ENCODE measurements around the gene CLK2.
"Not testable (repeated sequence)": the region's sequence is repeated elsewhere in the genome, so short reads cannot be mapped to it uniquely, and the experiment has no call there.

CLK2 gene

GRCh38 chr1:155244368-155245162, 28.7 kb downstream of the CLK2 start:
- no peaks in the 10 kb centered on the region for H3K27me3 ChIP-seq (ENCODE audit: control insufficient read depth, insufficient read depth, low read length, poor library complexity, severe bottlenecking)
- peak overlapping the region; percentile 38 for H3K4me3 ChIP-seq (ENCODE audit: insufficient read depth, low read depth, low read length)
- WGBS, 2 experiments, result 0 to 1% methylated on average over 51 of the region's 53 CpGs
- H3K9me3 ChIP-seq (ENCODE audit: control insufficient read depth, low read length), result no peaks in the 10 kb centered on the region
- peak overlapping the region; percentile 90 for H3K27ac ChIP-seq (ENCODE audit: insufficient read depth, low read depth, low read length, poor library complexity, severe bottlenecking)
- H3K4me1 ChIP-seq (ENCODE audit: control insufficient read depth, insufficient read depth, low read length), result no peaks in the 10 kb centered on the region
- peaks cover 14% of the 10 kb centered on the region for H3K36me3 ChIP-seq (ENCODE audit: control insufficient read depth, insufficient read depth, low read length)

- Histone ChIP-seq H3K27ac (ENCODE audit: insufficient read depth, low read depth, low read length, poor library complexity, severe bottlenecking) (no peak overlapping the region), H3K4me1 (ENCODE audit: control insufficient read depth, insufficient read depth, low read length) (no peaks in the 10 kb centered on the region), H3K27me3 (ENCODE audit: control insufficient read depth, insufficient read depth, low read length, poor library complexity, severe bottlenecking) (no peaks in the 10 kb centered on the region), H3K36me3 (ENCODE audit: control insufficient read depth, insufficient read depth, low read length) (peaks cover 8% of the 10 kb centered on the region), H3K4me3 (ENCODE audit: insufficient read depth, low read depth, low read length) (no peak overlapping the region), H3K9me3 (ENCODE audit: control insufficient read depth, low read length) (no peaks in the 10 kb centered on the region)
- 83 to 93% methylated on average over 3 of the region's 3 CpGs for WGBS, 2 experiments
These were observed 30.4 kb downstream of the CLK2 start for GRCh38 chr1:155242805-155243358.

GRCh38 chr1:155241841-155242264, 31.5 kb downstream of the CLK2 start:
- WGBS, 2 experiments, result 91 to 96% methylated on average over 4 of the region's 4 CpGs
- H3K36me3 ChIP-seq (ENCODE audit: control insufficient read depth, insufficient read depth, low read length), result peaks cover 5% of the 10 kb centered on the region
- H3K4me3 ChIP-seq (ENCODE audit: insufficient read depth, low read depth, low read length), result no peak overlapping the region
- H3K4me1 ChIP-seq (ENCODE audit: control insufficient read depth, insufficient read depth, low read length), result no peaks in the 10 kb centered on the region
- no peaks in the 10 kb centered on the region for H3K9me3 ChIP-seq (ENCODE audit: control insufficient read depth, low read length)
- H3K27me3 ChIP-seq (ENCODE audit: control insufficient read depth, insufficient read depth, low read length, poor library complexity, severe bottlenecking), result no peaks in the 10 kb centered on the region
- no peak overlapping the region for H3K27ac ChIP-seq (ENCODE audit: insufficient read depth, low read depth, low read length, poor library complexity, severe bottlenecking)

- H3K4me3 ChIP-seq (ENCODE audit: insufficient read depth, low read depth, low read length), result peak overlapping the region; percentile 39
- no peaks in the 10 kb centered on the region for H3K27me3 ChIP-seq (ENCODE audit: control insufficient read depth, insufficient read depth, low read length, poor library complexity, severe bottlenecking)
- 23 to 24% methylated on average over 4 of the region's 4 CpGs for WGBS, 2 experiments
- no peaks in the 10 kb centered on the region for H3K4me1 ChIP-seq (ENCODE audit: control insufficient read depth, insufficient read depth, low read length)
- H3K36me3 ChIP-seq (ENCODE audit: control insufficient read depth, insufficient read depth, low read length), result peaks cover 5% of the 10 kb centered on the region
- no peak overlapping the region for H3K27ac ChIP-seq (ENCODE audit: insufficient read depth, low read depth, low read length, poor library complexity, severe bottlenecking)
- H3K9me3 ChIP-seq (ENCODE audit: control insufficient read depth, low read length), result no peaks in the 10 kb centered on the region
These were observed 32.1 kb downstream of the CLK2 start for GRCh38 chr1:155241069-155241679.

- Histone ChIP-seq H3K4me3 (ENCODE audit: insufficient read depth, low read depth, low read length) (no peak overlapping the region), H3K9me3 (ENCODE audit: control insufficient read depth, low read length) (no peaks in the 10 kb centered on the region), H3K27me3 (ENCODE audit: control insufficient read depth, insufficient read depth, low read length, poor library complexity, severe bottlenecking) (no peaks in the 10 kb centered on the region), H3K27ac (ENCODE audit: insufficient read depth, low read depth, low read length, poor library complexity, severe bottlenecking) (no peak overlapping the region), H3K36me3 (ENCODE audit: control insufficient read depth, insufficient read depth, low read length) (peaks cover 5% of the 10 kb centered on the region), H3K4me1 (ENCODE audit: control insufficient read depth, insufficient read depth, low read length) (no peaks in the 10 kb centered on the region)
- 95 to 97% methylated on average over 4 to 5 of the region's 5 CpGs for WGBS, 2 experiments
These were observed 36.9 kb downstream of the CLK2 start for GRCh38 chr1:155236451-155236850.

- not testable (repeated sequence) for H3K4me1 ChIP-seq (ENCODE audit: control insufficient read depth, insufficient read depth, low read length); H3K27me3 ChIP-seq (ENCODE audit: control insufficient read depth, insufficient read depth, low read length, poor library complexity, severe bottlenecking); H3K9me3 ChIP-seq (ENCODE audit: control insufficient read depth, low read length); H3K36me3 ChIP-seq (ENCODE audit: control insufficient read depth, insufficient read depth, low read length); H3K27ac ChIP-seq (ENCODE audit: insufficient read depth, low read depth, low read length, poor library complexity, severe bottlenecking); H3K4me3 ChIP-seq (ENCODE audit: insufficient read depth, low read depth, low read length)
- 94 to 96% methylated on average over 5 of the region's 9 CpGs for WGBS, 2 experiments
These were observed 37.9 kb downstream of the CLK2 start for GRCh38 chr1:155235375-155235774.

GRCh38 chr1:155233502-155233901, 39.8 kb downstream of the CLK2 start:
- H3K36me3 ChIP-seq (ENCODE audit: control insufficient read depth, insufficient read depth, low read length); H3K9me3 ChIP-seq (ENCODE audit: control insufficient read depth, low read length); H3K27ac ChIP-seq (ENCODE audit: insufficient read depth, low read depth, low read length, poor library complexity, severe bottlenecking); H3K4me3 ChIP-seq (ENCODE audit: insufficient read depth, low read depth, low read length); H3K27me3 ChIP-seq (ENCODE audit: control insufficient read depth, insufficient read depth, low read length, poor library complexity, severe bottlenecking); H3K4me1 ChIP-seq (ENCODE audit: control insufficient read depth, insufficient read depth, low read length): not testable (repeated sequence)
- WGBS, 2 experiments, result 93 to 98% methylated on average over 1 of the region's 5 CpGs

- not testable (repeated sequence) for H3K4me3 ChIP-seq (ENCODE audit: insufficient read depth, low read depth, low read length); H3K36me3 ChIP-seq (ENCODE audit: control insufficient read depth, insufficient read depth, low read length); H3K4me1 ChIP-seq (ENCODE audit: control insufficient read depth, insufficient read depth, low read length); H3K27ac ChIP-seq (ENCODE audit: insufficient read depth, low read depth, low read length, poor library complexity, severe bottlenecking); H3K9me3 ChIP-seq (ENCODE audit: control insufficient read depth, low read length); H3K27me3 ChIP-seq (ENCODE audit: control insufficient read depth, insufficient read depth, low read length, poor library complexity, severe bottlenecking)
- WGBS, 2 experiments, result 91 to 93% methylated on average over 13 of the region's 13 CpGs
These were observed 41.0 kb downstream of the CLK2 start for GRCh38 chr1:155232001-155232978.

- not testable (repeated sequence) for H3K9me3 ChIP-seq (ENCODE audit: control insufficient read depth, low read length); H3K27me3 ChIP-seq (ENCODE audit: control insufficient read depth, insufficient read depth, low read length, poor library complexity, severe bottlenecking); H3K4me1 ChIP-seq (ENCODE audit: control insufficient read depth, insufficient read depth, low read length); H3K4me3 ChIP-seq (ENCODE audit: insufficient read depth, low read depth, low read length); H3K27ac ChIP-seq (ENCODE audit: insufficient read depth, low read depth, low read length, poor library complexity, severe bottlenecking); H3K36me3 ChIP-seq (ENCODE audit: control insufficient read depth, insufficient read depth, low read length)
- WGBS, 2 experiments, result 85 to 86% methylated on average over 3 of the region's 3 CpGs
These were observed 42.0 kb downstream of the CLK2 start for GRCh38 chr1:155231302-155231701.

- Histone ChIP-seq H3K4me1 (ENCODE audit: control insufficient read depth, insufficient read depth, low read length) (peaks cover 15% of the 10 kb centered on the region), H3K36me3 (ENCODE audit: control insufficient read depth, insufficient read depth, low read length) (no peaks in the 10 kb centered on the region), H3K27ac (ENCODE audit: insufficient read depth, low read depth, low read length, poor library complexity, severe bottlenecking) (peak overlapping the region; percentile 74), H3K27me3 (ENCODE audit: control insufficient read depth, insufficient read depth, low read length, poor library complexity, severe bottlenecking) (peaks cover 4% of the 10 kb centered on the region), H3K9me3 (ENCODE audit: control insufficient read depth, low read length) (no peaks in the 10 kb centered on the region), H3K4me3 (ENCODE audit: insufficient read depth, low read depth, low read length) (peak overlapping the region; percentile 92)
- 78 to 85% methylated on average over 9 of the region's 9 CpGs for WGBS, 2 experiments
These were observed 45.2 kb downstream of the CLK2 start for GRCh38 chr1:155228096-155228427.
